ENCODE measurements around the gene GPR132. TPM values are rescaled to one million over a fixed set of nuclear protein-coding genes. Genes with fewer than 3 reads are reported as not detected.
"Not testable (repeated sequence)": the region's sequence is repeated elsewhere in the genome, so short reads cannot be mapped to it uniquely, and the experiment has no call there.

Gene GPR132
- total RNA-seq, 1 experiment from 2014 or later, result not detected

- TF ChIP-seq, protein P1, sequence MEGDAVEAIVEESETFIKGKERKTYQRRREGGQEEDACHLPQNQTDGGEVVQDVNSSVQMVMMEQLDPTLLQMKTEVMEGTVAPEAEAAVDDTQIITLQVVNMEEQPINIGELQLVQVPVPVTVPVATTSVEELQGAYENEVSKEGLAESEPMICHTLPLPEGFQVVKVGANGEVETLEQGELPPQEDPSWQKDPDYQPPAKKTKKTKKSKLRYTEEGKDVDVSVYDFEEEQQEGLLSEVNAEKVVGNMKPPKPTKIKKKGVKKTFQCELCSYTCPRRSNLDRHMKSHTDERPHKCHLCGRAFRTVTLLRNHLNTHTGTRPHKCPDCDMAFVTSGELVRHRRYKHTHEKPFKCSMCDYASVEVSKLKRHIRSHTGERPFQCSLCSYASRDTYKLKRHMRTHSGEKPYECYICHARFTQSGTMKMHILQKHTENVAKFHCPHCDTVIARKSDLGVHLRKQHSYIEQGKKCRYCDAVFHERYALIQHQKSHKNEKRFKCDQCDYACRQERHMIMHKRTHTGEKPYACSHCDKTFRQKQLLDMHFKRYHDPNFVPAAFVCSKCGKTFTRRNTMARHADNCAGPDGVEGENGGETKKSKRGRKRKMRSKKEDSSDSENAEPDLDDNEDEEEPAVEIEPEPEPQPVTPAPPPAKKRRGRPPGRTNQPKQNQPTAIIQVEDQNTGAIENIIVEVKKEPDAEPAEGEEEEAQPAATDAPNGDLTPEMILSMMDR (IDR thresholded peaks at IDR 0.05; ENCODE audit: insufficient read depth in 1 of 2, low read depth in 1 of 2, low read length in 1 of 2, severe bottlenecking in 1 of 2, unreplicated experiment in 1 of 2), result no peak
- Mint-ChIP-seq H3K9me3 (ENCODE audit: unreplicated experiment) (no peaks in the 10 kb centered on the region), H3K27ac (ENCODE audit: unreplicated experiment) (no peak overlapping the region), H3K4me1 (ENCODE audit: low read depth, unreplicated experiment) (no peaks in the 10 kb centered on the region), H3K27me3 (ENCODE audit: insufficient read depth, unreplicated experiment) (peaks cover 5% of the 10 kb centered on the region), H3K36me3 (ENCODE audit: insufficient read depth, unreplicated experiment) (no peaks in the 10 kb centered on the region), H3K4me3 (ENCODE audit: unreplicated experiment) (no peak overlapping the region)
- H3K4me1 ChIP-seq, result peaks cover 3% of the 10 kb centered on the region; the same call in 1 of the 2 replicates
- intact Hi-C loops (cut with micrococcal nuclease; ENCODE audit: unreplicated experiment), result no loop called here
- H3K4me3 ChIP-seq (ENCODE audit: low read depth, low read length), result no peak overlapping the region
- DNase-seq, result no peak
- no TSS peak for BruUV-seq (replicated peaks)
- no peaks in the 10 kb centered on the region for H3K9me3 ChIP-seq
- CTCF ChIA-PET, result no interaction called here
- no peaks in the 10 kb centered on the region for H3K36me3 ChIP-seq (ENCODE audit: control insufficient read depth, insufficient read depth, low read length)
- no peaks in the 10 kb centered on the region; the same call in 1 of the 2 replicates for H3K27me3 ChIP-seq (replicated peaks; ENCODE audit: control insufficient read depth, insufficient read depth, low read length)
- POLR2A ChIA-PET, result no interaction called here
These were observed 23.1 kb downstream of the GPR132 start for GRCh38 chr14:105041841-105042765.

GRCh38 chr14:105039458-105040205, 25.6 kb downstream of the GPR132 start:
- TF ChIP-seq, protein P1 (IDR thresholded peaks at IDR 0.05; ENCODE audit: insufficient read depth in 1 of 2, low read depth in 1 of 2, low read length in 1 of 2, severe bottlenecking in 1 of 2, unreplicated experiment in 1 of 2), result no peak
- no peak for DNase-seq
- Histone ChIP-seq H3K4me3 (ENCODE audit: low read depth, low read length) (no peak overlapping the region), H3K27me3 (replicated peaks; ENCODE audit: control insufficient read depth, insufficient read depth, low read length) (no peaks in the 10 kb centered on the region; the same call in 1 of the 2 replicates), H3K4me1 (no peaks in the 10 kb centered on the region), H3K36me3 (ENCODE audit: control insufficient read depth, insufficient read depth, low read length) (no peaks in the 10 kb centered on the region), H3K9me3 (no peaks in the 10 kb centered on the region)
- no peaks in the 10 kb centered on the region for H3K9me3 Mint-ChIP-seq (ENCODE audit: unreplicated experiment)
- H3K36me3 Mint-ChIP-seq (ENCODE audit: insufficient read depth, unreplicated experiment), result no peaks in the 10 kb centered on the region
- ChIA-PET CTCF (no interaction called here), POLR2A (no interaction called here)
- H3K27me3 Mint-ChIP-seq (ENCODE audit: insufficient read depth, unreplicated experiment), result peaks cover under 1% of the 10 kb centered on the region
- no TSS peak for BruUV-seq (replicated peaks)
- no peak overlapping the region for H3K4me3 Mint-ChIP-seq (ENCODE audit: unreplicated experiment)
- H3K27ac Mint-ChIP-seq (ENCODE audit: unreplicated experiment), result no peak overlapping the region
- intact Hi-C loops (cut with micrococcal nuclease; ENCODE audit: unreplicated experiment), result no loop called here
- H3K4me1 Mint-ChIP-seq (ENCODE audit: low read depth, unreplicated experiment), result no peaks in the 10 kb centered on the region

- CTCF ChIA-PET, result interaction anchor here (0.7 to 1.0 kb wide), 2 partner anchors 10 to 58 kb away, joined by 3 to 4 read pairs; partner anchors contain the start of gene AHNAK2
- H3K4me3 ChIP-seq (ENCODE audit: low read depth, low read length); H3K36me3 Mint-ChIP-seq (ENCODE audit: insufficient read depth, unreplicated experiment); H3K4me1 ChIP-seq; H3K36me3 ChIP-seq (ENCODE audit: control insufficient read depth, insufficient read depth, low read length); H3K4me3 Mint-ChIP-seq (ENCODE audit: unreplicated experiment); H3K9me3 ChIP-seq; H3K9me3 Mint-ChIP-seq (ENCODE audit: unreplicated experiment); H3K4me1 Mint-ChIP-seq (ENCODE audit: low read depth, unreplicated experiment); H3K27me3 ChIP-seq (replicated peaks; ENCODE audit: control insufficient read depth, insufficient read depth, low read length); H3K27ac Mint-ChIP-seq (ENCODE audit: unreplicated experiment); intact Hi-C loops (cut with micrococcal nuclease; ENCODE audit: unreplicated experiment); BruUV-seq (replicated peaks); H3K27me3 Mint-ChIP-seq (ENCODE audit: insufficient read depth, unreplicated experiment); POLR2A ChIA-PET; DNase-seq: not testable (repeated sequence)
These were observed 29.6 kb downstream of the GPR132 start for GRCh38 chr14:105035616-105036015.
